HepG2 (cell line): Measurements from ENCODE around the gene HDAC10. TPM values are rescaled to one million over a fixed set of nuclear protein-coding genes. Genes with fewer than 3 reads are reported as not detected.

Source experiments
- ATAC-seq: fragments of 200-7000 bp; cut with Tn5 transposase; 3 replicates; pipeline ENCODE4 v1.9.1; 2020; ENCODE audit warnings: mild to moderate bottlenecking, moderate library complexity
- BruUV-seq: library from RNA; stranded (reverse); fragments of 400-500 nt; replicated peaks from 2 replicates; lab custom pipeline; 2021; lab: Mats Ljungman, UMichigan
- CTCF ChIA-PET: fragments of 300-600 bp; formaldehyde crosslinking; extraction: SDS; loops from one replicate; lab custom pipeline; 2021; ENCODE audit warnings: low total read pairs, inconsistent platforms, low intra/inter-chr PET ratio; lab: Yijun Ruan, JAX
- POLR2A ChIA-PET: fragments of 350-600 bp; sonication (Branson Sonifier 250); formaldehyde crosslinking; loops from one replicate; lab custom pipeline; 2020; ENCODE audit warnings: antibody characterized with exemption, inconsistent platforms; lab: Yijun Ruan, JAX
- DNase-seq: peaks from one replicate; pipeline ENCODE4 v3.0.0-alpha.2; 2015; ENCODE audit warnings: low spot score
- FAIRE-seq: peaks from 3 replicates; lab custom pipeline; 2011; peaks lifted over from hg19 to GRCh38; lab: Jason Lieb, UNC
- H2AFZ ChIP-seq: one replicate; pipeline ENCODE4 v1.6.1; 2011; ENCODE audit warnings: low read length, inconsistent platforms
- H3K27ac ChIP-seq: fragments of 300-600 bp; 3 replicates; pipeline ENCODE4 v1.8.0; 2011; ENCODE audit warnings: mixed run types, mild to moderate bottlenecking, mixed read lengths, low read length, inconsistent platforms; ENCODE audit not compliant: insufficient read depth; ENCODE audit errors: extremely low read length
- H3K27me3 ChIP-seq, 2 experiments: fragments of 200-600 bp in 1 of 2; 2 replicates in 1 of 2; 3 replicates in 1 of 2; pipeline versions ENCODE4 v1.6.0 to v1.8.0; 2011; ENCODE audit warnings: low read length in 2 of 2, mild to moderate bottlenecking in 2 of 2, moderate library complexity in 2 of 2, inconsistent platforms in 1 of 2; ENCODE audit not compliant: insufficient read depth in 2 of 2, control insufficient read depth in 1 of 2
- H3K36me3 ChIP-seq, 2 experiments: fragments of 200-600 bp in 1 of 2; replicated peaks in 1 of 2; 2 replicates in 1 of 2; 3 replicates in 1 of 2; pipeline versions ENCODE4 v1.5.1 to v1.8.0; 2011; ENCODE audit warnings: low read length in 2 of 2, inconsistent platforms in 1 of 2; ENCODE audit not compliant: insufficient read depth in 2 of 2, control insufficient read depth in 1 of 2
- H3K4me1 ChIP-seq: 2 replicates; pipeline ENCODE4 v1.5.1; 2012; ENCODE audit warnings: low read length, inconsistent platforms; ENCODE audit not compliant: insufficient read depth
- H3K4me2 ChIP-seq: 2 replicates; pipeline ENCODE4 v1.6.0; 2011; ENCODE audit warnings: low read depth, low read length, inconsistent platforms
- H3K4me3 ChIP-seq, 3 experiments: fragments of 200-600 bp in 1 of 3; sonication (generic), shearing (Covaris generic) in 1 of 3; replicated peaks in 1 of 3; 2 replicates each; pipeline ENCODE4 v1.5.1; 2011 to 2016; ENCODE audit warnings: low read length in 3 of 3, inconsistent platforms in 2 of 3, low read depth in 2 of 3, mild to moderate bottlenecking in 2 of 3, control low read depth in 1 of 3, mixed read lengths in 1 of 3; ENCODE audit not compliant: insufficient read depth in 1 of 3
- H3K79me2 ChIP-seq: one replicate; pipeline ENCODE4 v1.6.1; 2011; ENCODE audit warnings: low read length, inconsistent platforms; ENCODE audit not compliant: insufficient read depth
- H3K9ac ChIP-seq: 2 replicates; pipeline ENCODE4 v1.6.0; 2011; ENCODE audit warnings: mild to moderate bottlenecking, low read depth, low read length, inconsistent platforms; ENCODE audit not compliant: insufficient read depth
- H3K9me3 ChIP-seq: 2 replicates; pipeline ENCODE4 v1.5.1; 2012; ENCODE audit warnings: mild to moderate bottlenecking, low read length
- H4K20me1 ChIP-seq: 2 replicates; pipeline ENCODE4 v1.6.0; 2011; ENCODE audit warnings: inconsistent platforms, mild to moderate bottlenecking, low read length, moderate library complexity; ENCODE audit not compliant: insufficient read depth
- AGO2 ChIP-seq: fragments of 200-400 bp; formaldehyde crosslinking; optimal IDR thresholded peaks from 2 replicates; pipeline ENCODE3; 2017; ENCODE audit warnings: mild to moderate bottlenecking, low read depth, low read length, moderate library complexity
- ATF3 ChIP-seq: sonication (generic); formaldehyde crosslinking; IDR thresholded peaks from 2 replicates; pipeline ENCODE4 v1.4.0; 2020; ENCODE audit warnings: missing genetic modification reagents
- BRD4 ChIP-seq: sonication (generic); formaldehyde crosslinking; IDR thresholded peaks from 2 replicates; pipeline ENCODE4 v1.4.0; 2020; ENCODE audit warnings: missing genetic modification reagents
- HOXA7 ChIP-seq: sonication (generic); formaldehyde crosslinking; IDR thresholded peaks from 2 replicates; pipeline ENCODE4 v1.8.1; 2022; ENCODE audit warnings: mild to moderate bottlenecking, missing genetic modification reagents, moderate library complexity
- KAT8 ChIP-seq: IDR thresholded peaks from 2 replicates; pipeline ENCODE4 v1.6.1; 2016; ENCODE audit warnings: missing genetic modification reagents, missing compliant biosample characterization
- NR3C1 ChIP-seq: sonication (generic); formaldehyde crosslinking; IDR thresholded peaks from 2 replicates; pipeline ENCODE4 v1.4.0; 2020; ENCODE audit warnings: missing genetic modification reagents
- PHB2 ChIP-seq: fragments of 450-650 bp; IDR thresholded peaks from 2 replicates; pipeline ENCODE4 v1.6.1; 2018; ENCODE audit not compliant: partially characterized antibody
- RBM39 ChIP-seq: fragments of 200-400 bp; formaldehyde crosslinking; IDR thresholded peaks from one replicate; pipeline ENCODE4 v1.6.1; 2018; ENCODE audit warnings: antibody characterized with exemption, mild to moderate bottlenecking, low read depth, low read length; ENCODE audit not compliant: poor library complexity, severe bottlenecking
- THRA ChIP-seq: sonication (generic); formaldehyde crosslinking; IDR thresholded peaks from 2 replicates; pipeline ENCODE4 v1.4.0; 2020; ENCODE audit warnings: missing genetic modification reagents, borderline replicate concordance
- U2AF1 ChIP-seq: fragments of 200-400 bp; formaldehyde crosslinking; optimal IDR thresholded peaks from 2 replicates; pipeline ENCODE3; 2017; ENCODE audit warnings: mild to moderate bottlenecking, low read depth, low read length
- ZKSCAN8 ChIP-seq: IDR thresholded peaks from 2 replicates; pipeline ENCODE4 v1.6.1; 2016; ENCODE audit warnings: borderline replicate concordance, missing genetic modification reagents, missing compliant biosample characterization
- ZNF30 ChIP-seq: sonication (generic); formaldehyde crosslinking; IDR thresholded peaks from 2 replicates; pipeline ENCODE4 v1.5.0; 2020; ENCODE audit warnings: mild to moderate bottlenecking, missing genetic modification reagents
- ZNF564 ChIP-seq: sonication (generic); formaldehyde crosslinking; IDR thresholded peaks from 2 replicates; pipeline ENCODE4 v1.8.1; 2023; ENCODE audit warnings: mild to moderate bottlenecking, missing genetic modification reagents
- ZNF678 ChIP-seq: sonication (generic); formaldehyde crosslinking; IDR thresholded peaks from 2 replicates; pipeline ENCODE4 v1.4.0; 2020; ENCODE audit warnings: mild to moderate bottlenecking, missing genetic modification reagents
- WGBS: methylation state at CpG from one replicate; pipeline ENCODE4 v1.1.6; 2017; ENCODE audit warnings: low lambda C conversion rate; 5-methylcytosine and 5-hydroxymethylcytosine counted together
- in situ Hi-C: cut with HindIII; loops from 2 replicates; pipeline ENCODE4 v1.10.0; 2017; ENCODE audit warnings: low pct_unique_long_range_greater_than_20kb; ENCODE audit not compliant: extremely low pct_ligation_motif_present
- intact Hi-C: fragments of 100-400 bp; cut with micrococcal nuclease; formaldehyde crosslinking; loops from one replicate; pipeline ENCODE4 v1.10.0; 2022; ENCODE audit not compliant: unreplicated experiment
- polyA plus RNA-seq, 8 experiments: library from polyadenylated mRNA; depleted of rRNA in 3 of 8; stranded (reverse) in 7 of 8; unstranded in 1 of 8; fragments of >200 nt; fragmentation: Illumina TruSeq in 4 of 8; extraction: Trizol in 4 of 8; gene quantifications; 2 replicates each; pipeline versions ENCODE4 v1.2.1 to v1.2.3, GENCODE V29; 2011 to 2016; ENCODE audit warnings: low read depth in 4 of 8, missing spikeins in 1 of 8, mixed read lengths in 1 of 8; ENCODE audit not compliant: insufficient read depth in 1 of 8
- total RNA-seq, 5 experiments: library from RNA; depleted of rRNA; stranded (reverse); fragments of >200 nt; fragmentation: Illumina TruSeq; extraction: Trizol; gene quantifications; 2 replicates each; pipeline ENCODE4 v1.2.3, GENCODE V29; 2016; ENCODE audit warnings: low read depth in 1 of 5

HDAC10 gene
- total and polyA plus RNA-seq, 2 of the 13 experiments (the other 11 are each of a cell fraction or from before 2014, with no cell fraction given), result 13.9 to 14.9 TPM

GRCh38 chr22:50286275-50286674 lies 35.2 kb upstream of the HDAC10 start (continued):
- TF ChIP-seq U2AF1, result no peak
- no peak for TF ChIP-seq KAT8

GRCh38 chr22:50285568-50286229 lies 34.6 kb upstream of the HDAC10 start:
- Histone ChIP-seq H4K20me1 (peaks cover 4% of the 10 kb centered on the region; the same call in 1 of the 2 replicates), H3K9me3 (no peaks in the 10 kb centered on the region), H3K4me2 (no peak overlapping the region), H3K9ac (no peak overlapping the region), H3K4me3 (no peak overlapping the region), H3K27me3 (no peaks in the 10 kb centered on the region), H3K79me2 (peaks cover 8% of the 10 kb centered on the region), H2AFZ (no peak overlapping the region), H3K36me3 (peaks cover 33 to 51% of the 10 kb centered on the region in 2 experiments; a peak in 4 of 5 replicates), H3K4me1 (no peaks in the 10 kb centered on the region), H3K27ac (no peak overlapping the region)
- WGBS, result 95% methylated on average over 20 of the region's 34 CpGs
- intact Hi-C loops, result no loop called here
- TF ChIP-seq ZNF678 (CRISPR knock-in tag) (no peak), AGO2 (peak; percentile 3)
- no peak for FAIRE-seq
- BruUV-seq, result no TSS peak
- ATAC-seq, result no peak
- CTCF ChIA-PET, result no interaction called here
- in situ Hi-C loops, result no loop called here
- POLR2A ChIA-PET, result no interaction called here
- no peak for DNase-seq

GRCh38 chr22:50284479-50284878 lies 33.4 kb upstream of the HDAC10 start:
- CTCF ChIA-PET, result no interaction called here
- intact Hi-C loops (no loop called here), in situ Hi-C loops (no loop called here)
- no peaks in the 10 kb centered on the region for H3K79me2 ChIP-seq
- no peak overlapping the region for H3K4me3 ChIP-seq
- BruUV-seq, result no TSS peak
- 93% methylated on average over 3 of the region's 13 CpGs for WGBS
- POLR2A ChIA-PET, result no interaction called here
- TF ChIP-seq BRD4 (CRISPR knock-in tag) (no peak), NR3C1 (CRISPR knock-in tag) (no peak), ZKSCAN8 (CRISPR knock-in tag) (no peak), ZNF30 (no peak), RBM39 (no peak), ZNF564 (no peak), THRA (CRISPR knock-in tag) (no peak), HOXA7 (CRISPR knock-in tag) (no peak), PHB2 (no peak), ATF3 (CRISPR knock-in tag) (no peak)
- TF ChIP-seq, all 625 proteins: peak for 0
- no peak for FAIRE-seq
- H3K9me3 ChIP-seq, result no peaks in the 10 kb centered on the region
- no peak overlapping the region for H3K27ac ChIP-seq
- H3K9ac ChIP-seq, result no peak overlapping the region
- no peak overlapping the region for H2AFZ ChIP-seq
- DNase-seq, result no peak
- peaks cover 35 to 51% of the 10 kb centered on the region in 2 experiments; a peak in 4 of 5 replicates for H3K36me3 ChIP-seq
- no peaks in the 10 kb centered on the region for H3K4me1 ChIP-seq
- no peak overlapping the region for H3K4me2 ChIP-seq
- ATAC-seq, result no peak
- peaks cover 4% of the 10 kb centered on the region; the same call in 1 of the 2 replicates for H4K20me1 ChIP-seq
- H3K27me3 ChIP-seq, result no peaks in the 10 kb centered on the region
